ENCODE measurements around the gene SLC11A1.

The SLC11A1 gene

GRCh38 chr2:218381916-218382366, at the start of gene SLC11A1:
Gene SLC11A1, plus strand, starts transcription at chr2:218382273. Its CDS starts 96 bp downstream, at chr2:218382369.
- no peak for DNase-seq (ENCODE audit: low read depth, low spot score)

- DNase-seq (ENCODE audit: low read depth, low spot score) = no peak
These were observed 49.8 kb upstream of the SLC11A1 start for GRCh38 chr2:218332288-218332687.

- no peak for DNase-seq (ENCODE audit: low read depth, low spot score)
These were observed 49.0 kb upstream of the SLC11A1 start for GRCh38 chr2:218332920-218333645.

GRCh38 chr2:218334531-218334930, 47.5 kb upstream of the SLC11A1 start:
- DNase-seq (ENCODE audit: low read depth, low spot score) = no peak

GRCh38 chr2:218340656-218341055, 41.4 kb upstream of the SLC11A1 start:
- no peak for DNase-seq (ENCODE audit: low read depth, low spot score)

- DNase-seq (ENCODE audit: low read depth, low spot score) = no peak
These were observed 40.7 kb upstream of the SLC11A1 start for GRCh38 chr2:218341381-218341780.

- DNase-seq (ENCODE audit: low read depth, low spot score) = no peak
These were observed 39.2 kb upstream of the SLC11A1 start for GRCh38 chr2:218342837-218343236.

GRCh38 chr2:218343591-218343990, 38.5 kb upstream of the SLC11A1 start:
- peak; percentile 77 for DNase-seq (ENCODE audit: low read depth, low spot score)

GRCh38 chr2:218344090-218344754, 37.9 kb upstream of the SLC11A1 start:
- DNase-seq (ENCODE audit: low read depth, low spot score) = no peak

- no peak for DNase-seq (ENCODE audit: low read depth, low spot score)
These were observed 37.2 kb upstream of the SLC11A1 start for GRCh38 chr2:218344755-218345417.

- no peak for DNase-seq (ENCODE audit: low read depth, low spot score)
These were observed 36.4 kb upstream of the SLC11A1 start for GRCh38 chr2:218345491-218346236.

- no peak for DNase-seq (ENCODE audit: low read depth, low spot score)
These were observed 34.9 kb upstream of the SLC11A1 start for GRCh38 chr2:218347172-218347571.

GRCh38 chr2:218354045-218354444, 28.0 kb upstream of the SLC11A1 start:
- no peak for DNase-seq (ENCODE audit: low read depth, low spot score)

- no peak for DNase-seq (ENCODE audit: low read depth, low spot score)
These were observed 27.1 kb upstream of the SLC11A1 start for GRCh38 chr2:218354850-218355443.

GRCh38 chr2:218357236-218358177, 24.6 kb upstream of the SLC11A1 start:
- no peak for DNase-seq (ENCODE audit: low read depth, low spot score)

- no peak for DNase-seq (ENCODE audit: low read depth, low spot score)
These were observed 21.6 kb upstream of the SLC11A1 start for GRCh38 chr2:218360453-218360852.

GRCh38 chr2:218362606-218363005, 19.5 kb upstream of the SLC11A1 start:
- DNase-seq (ENCODE audit: low read depth, low spot score) = no peak

GRCh38 chr2:218363736-218364135, 18.3 kb upstream of the SLC11A1 start:
- no peak for DNase-seq (ENCODE audit: low read depth, low spot score)

- DNase-seq (ENCODE audit: low read depth, low spot score) = no peak
These were observed 17.9 kb upstream of the SLC11A1 start for GRCh38 chr2:218364196-218364595.

Measured in astrocyte of the hippocampus (primary cell).